Stimulated activated CD8-positive, alpha-beta memory T cell treated with anti-CD3 and anti-CD28 coated beads, Interleukin-15, amount 100 ng/mL, for 48 hours (primary cell): ENCODE measurements around the gene DNLZ.
A peak's percentile ranks its signal among the peaks of the same experiment; 100 is the strongest.
"Not testable (repeated sequence)": the region's sequence is repeated elsewhere in the genome, so short reads cannot be mapped to it uniquely, and the experiment has no call there.

Experiments used
- DNase-seq, 2 donors: peaks; one replicate each; pipeline ENCODE4 v3.0.0-alpha.2; 2020; ENCODE audit warnings: low read depth in 2 of 2

The DNLZ gene

GRCh38 chr9:136331030-136331429 is 32.5 kb downstream of the DNLZ start:
- no peak for DNase-seq

GRCh38 chr9:136330406-136330990 is 33.0 kb downstream of the DNLZ start:
- no peak for DNase-seq

- DNase-seq: no peak
Observed at GRCh38 chr9:136329636-136330405, 33.7 kb downstream of the DNLZ start.

- no peak for DNase-seq
Observed at GRCh38 chr9:136329211-136329627, 34.3 kb downstream of the DNLZ start.

GRCh38 chr9:136328622-136329041 is 34.9 kb downstream of the DNLZ start:
- no peak for DNase-seq

- no peak for DNase-seq
Observed at GRCh38 chr9:136328011-136328621, 35.4 kb downstream of the DNLZ start.

- DNase-seq: peak in 1 of 2 donors; percentile 15
Observed at GRCh38 chr9:136327304-136327974, 36.1 kb downstream of the DNLZ start, which contains the start of gene GPSM1. Gene GPSM1 (plus strand): TSS chr9:136327539. CDS start chr9:136327696, 157 bp downstream.

GRCh38 chr9:136326761-136327303 is 36.7 kb downstream of the DNLZ start:
- DNase-seq: no peak

- DNase-seq: no peak
Observed at GRCh38 chr9:136326061-136326760, 37.3 kb downstream of the DNLZ start.

- DNase-seq: no peak
Observed at GRCh38 chr9:136325358-136325757, 38.2 kb downstream of the DNLZ start.

GRCh38 chr9:136324501-136325300 is 38.8 kb downstream of the DNLZ start:
- DNase-seq: no peak

GRCh38 chr9:136323371-136323789 is 40.2 kb downstream of the DNLZ start:
- no peak for DNase-seq

- DNase-seq: no peak
Observed at GRCh38 chr9:136322756-136323330, 40.7 kb downstream of the DNLZ start.

GRCh38 chr9:136321561-136321960 is 42.0 kb downstream of the DNLZ start:
- DNase-seq: no peak

GRCh38 chr9:136320972-136321371 is 42.6 kb downstream of the DNLZ start:
- DNase-seq: not testable (repeated sequence)

GRCh38 chr9:136319955-136320354 is 43.6 kb downstream of the DNLZ start:
- DNase-seq: not testable (repeated sequence)

- DNase-seq: not testable (repeated sequence)
Observed at GRCh38 chr9:136319244-136319643, 44.3 kb downstream of the DNLZ start.

GRCh38 chr9:136318776-136319241 is 44.7 kb downstream of the DNLZ start:
- no peak for DNase-seq

- DNase-seq: no peak
Observed at GRCh38 chr9:136318111-136318775, 45.3 kb downstream of the DNLZ start.
